Lower lobe of right lung (tissue), 2 donors: ENCODE data around the gene TSSK6. TPM values are rescaled to one million over a fixed set of nuclear protein-coding genes. Genes with fewer than 3 reads are reported as not detected.
A peak's percentile ranks its signal among the peaks of the same experiment; 100 is the strongest.

Source experiments
- ATAC-seq, 2 donors: fragments of 200-7000 bp; cut with Tn5 transposase; one replicate each; pipeline ENCODE4 v1.9.1; 2020 to 2022; ENCODE audit warnings: mild to moderate bottlenecking in 2 of 2, moderate library complexity in 2 of 2
- DNase-seq: peaks from one replicate; pipeline ENCODE4 v3.0.0-alpha.2; 2020
- H3K27ac ChIP-seq: fragments of 200-600 bp; one replicate; pipeline ENCODE4 v1.8.0; 2022
- H3K27me3 ChIP-seq: fragments of 200-600 bp; one replicate; pipeline ENCODE4 v1.8.0; 2022; ENCODE audit warnings: low read depth
- H3K36me3 ChIP-seq: fragments of 200-600 bp; one replicate; pipeline ENCODE4 v1.8.0; 2022; ENCODE audit warnings: mild to moderate bottlenecking
- H3K4me1 ChIP-seq: fragments of 200-600 bp; one replicate; pipeline ENCODE4 v1.8.0; 2022
- H3K4me3 ChIP-seq: fragments of 200-600 bp; one replicate; pipeline ENCODE4 v1.8.0; 2022; ENCODE audit warnings: mild to moderate bottlenecking
- H3K9me3 ChIP-seq: fragments of 200-600 bp; one replicate; pipeline ENCODE4 v1.8.0; 2022
- intact Hi-C: fragments of 100-400 bp; cut with DNase I; formaldehyde crosslinking; loops from one replicate; pipeline ENCODE4 v1.11.0; 2022
- total RNA-seq: library from RNA; stranded (reverse); fragmentation: NEBNext Ultra II Directional; extraction: Animal tissue kit (Norgen Biotek cat#: 25700); gene quantifications from one replicate; pipeline ENCODE4 v1.2.1, GENCODE V29; 2021
- TF ChIP-seq, protein P1 (sequence below): fragments of 200-600 bp; IDR thresholded peaks from one replicate; pipeline ENCODE4 v1.8.0; 2022; ENCODE audit warnings: antibody characterized with exemption, mild to moderate bottlenecking
- donor health status: DM: no; HTN: yes; CAD: no; lungs with severe emphysema.

Gene TSSK6
- total RNA-seq, 1 donor from 2014 or later, result 2.9 TPM

DNA sequence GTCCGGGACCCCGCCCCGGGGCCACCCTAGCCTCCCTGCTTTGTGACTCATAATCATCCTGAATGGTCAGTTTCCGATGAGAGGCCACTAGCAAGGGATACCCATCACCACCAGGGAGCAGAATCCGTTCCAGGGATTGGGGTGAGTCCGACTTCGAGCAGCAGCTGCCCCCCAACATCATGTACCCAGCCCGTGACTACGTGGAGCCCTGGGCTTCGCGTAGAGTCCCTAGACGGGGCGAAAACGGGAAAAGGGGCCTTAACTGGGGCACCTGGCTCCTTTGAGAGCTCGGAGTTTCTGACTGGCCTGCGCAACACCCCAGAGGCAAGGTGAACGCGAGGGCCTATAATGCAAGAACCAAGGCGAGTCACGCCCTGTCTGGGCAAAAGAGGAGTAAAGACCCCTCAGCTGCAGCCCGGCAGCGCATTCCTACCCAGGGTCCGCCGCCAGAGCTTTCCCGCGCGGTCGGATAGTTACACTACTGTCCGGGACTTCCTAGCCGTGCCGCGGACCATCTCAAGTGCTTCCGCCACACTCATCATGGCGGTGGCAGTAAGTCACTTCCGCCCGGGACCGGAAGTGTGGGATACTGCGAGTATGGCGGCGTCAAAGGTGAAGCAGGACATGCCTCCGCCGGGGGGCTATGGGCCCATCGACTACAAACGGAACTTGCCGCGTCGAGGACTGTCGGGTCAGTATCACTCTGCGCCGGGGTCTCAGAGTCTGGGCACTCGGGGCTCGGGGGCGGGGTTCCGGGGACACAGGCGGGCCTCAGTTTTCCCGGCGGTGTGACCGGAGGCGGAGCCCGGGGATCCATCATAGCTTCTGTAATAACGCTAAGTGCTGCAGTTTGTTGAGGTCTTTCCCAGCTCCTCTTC, 533 bp upstream of the TSSK6 start, which contains the start of gene NDUFA13:
Gene NDUFA13, plus strand, starts transcription at position 584 of the 878 bp plus-strand sequence. Its CDS starts 14 bp downstream, at position 598.
- H3K4me1 ChIP-seq, result peaks cover 23% of the 10 kb centered on the region
- intact Hi-C loops, result no loop called here
- H3K4me3 ChIP-seq, result peak within 1 kb of the TSS; percentile 85
- ATAC-seq (peak; percentile 96 to 97), DNase-seq (peak; percentile 92)
- no peaks in the 10 kb centered on the region for H3K9me3 ChIP-seq
- no peaks in the 10 kb centered on the region for H3K27me3 ChIP-seq
- TF ChIP-seq, protein P1, sequence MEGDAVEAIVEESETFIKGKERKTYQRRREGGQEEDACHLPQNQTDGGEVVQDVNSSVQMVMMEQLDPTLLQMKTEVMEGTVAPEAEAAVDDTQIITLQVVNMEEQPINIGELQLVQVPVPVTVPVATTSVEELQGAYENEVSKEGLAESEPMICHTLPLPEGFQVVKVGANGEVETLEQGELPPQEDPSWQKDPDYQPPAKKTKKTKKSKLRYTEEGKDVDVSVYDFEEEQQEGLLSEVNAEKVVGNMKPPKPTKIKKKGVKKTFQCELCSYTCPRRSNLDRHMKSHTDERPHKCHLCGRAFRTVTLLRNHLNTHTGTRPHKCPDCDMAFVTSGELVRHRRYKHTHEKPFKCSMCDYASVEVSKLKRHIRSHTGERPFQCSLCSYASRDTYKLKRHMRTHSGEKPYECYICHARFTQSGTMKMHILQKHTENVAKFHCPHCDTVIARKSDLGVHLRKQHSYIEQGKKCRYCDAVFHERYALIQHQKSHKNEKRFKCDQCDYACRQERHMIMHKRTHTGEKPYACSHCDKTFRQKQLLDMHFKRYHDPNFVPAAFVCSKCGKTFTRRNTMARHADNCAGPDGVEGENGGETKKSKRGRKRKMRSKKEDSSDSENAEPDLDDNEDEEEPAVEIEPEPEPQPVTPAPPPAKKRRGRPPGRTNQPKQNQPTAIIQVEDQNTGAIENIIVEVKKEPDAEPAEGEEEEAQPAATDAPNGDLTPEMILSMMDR, result no peak
- H3K36me3 ChIP-seq, result peaks cover 16% of the 10 kb centered on the region
- peak within 1 kb of the TSS; percentile 91 for H3K27ac ChIP-seq

DNA sequence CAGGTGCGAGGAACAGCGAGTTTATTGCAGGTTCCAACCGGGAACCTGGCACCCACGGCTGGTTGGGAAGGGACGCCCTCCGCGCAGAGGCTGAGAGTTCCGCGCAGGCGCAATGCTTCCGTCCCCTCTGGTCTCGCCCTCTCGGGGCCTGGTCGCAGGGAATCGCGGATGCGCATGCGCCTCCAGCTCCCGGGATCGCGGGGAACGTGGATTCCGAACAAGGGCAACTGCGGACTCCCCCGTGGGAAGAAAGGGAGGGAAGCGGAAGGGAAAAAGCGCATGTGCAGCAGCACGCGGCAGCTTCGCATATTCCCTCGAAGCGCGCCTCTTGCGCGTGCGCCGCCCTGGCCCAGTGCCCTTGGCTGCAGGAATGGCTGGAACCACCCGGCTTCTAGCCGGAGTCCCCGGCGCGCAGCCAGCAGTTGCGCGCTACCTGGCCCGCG, 1.1 kb downstream of the TSSK6 start:
- ATAC-seq (no peak), DNase-seq (no peak)
- Histone ChIP-seq H3K27me3 (no peaks in the 10 kb centered on the region), H3K9me3 (no peaks in the 10 kb centered on the region), H3K27ac (no peak overlapping the region), H3K4me3 (peak overlapping the region; percentile 23), H3K36me3 (peaks cover 6% of the 10 kb centered on the region), H3K4me1 (peaks cover 23% of the 10 kb centered on the region)
- intact Hi-C loops, result no loop called here
- TF ChIP-seq, protein P1, result no peak

DNA sequence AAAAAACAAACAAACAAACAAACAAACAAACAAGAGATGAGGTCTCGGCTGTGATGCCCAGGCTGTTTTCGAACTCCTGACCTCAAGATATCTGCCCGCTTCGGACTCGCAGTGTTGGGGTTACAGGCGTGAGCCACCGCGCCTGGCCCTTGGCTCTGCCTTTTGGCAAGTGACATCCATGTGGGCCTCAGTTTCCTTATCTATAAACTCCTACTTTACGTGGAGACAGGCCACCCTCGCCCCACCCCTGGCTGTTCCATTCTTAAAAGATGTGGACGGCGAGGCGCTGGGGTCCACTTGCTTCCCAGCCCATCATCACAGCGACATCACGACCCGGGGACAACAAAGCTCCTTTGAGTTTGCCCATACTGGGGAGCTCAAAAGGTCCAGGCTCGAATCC, 1.7 kb downstream of the TSSK6 start:
- DNase-seq, result no peak
- Histone ChIP-seq H3K27ac (no peak overlapping the region), H3K4me3 (no peak overlapping the region), H3K36me3 (peaks cover under 1% of the 10 kb centered on the region), H3K4me1 (peaks cover 23% of the 10 kb centered on the region), H3K27me3 (no peaks in the 10 kb centered on the region), H3K9me3 (no peaks in the 10 kb centered on the region)
- no peak for ATAC-seq
- TF ChIP-seq, protein P1, result no peak
- intact Hi-C loops, result no loop called here

DNA sequence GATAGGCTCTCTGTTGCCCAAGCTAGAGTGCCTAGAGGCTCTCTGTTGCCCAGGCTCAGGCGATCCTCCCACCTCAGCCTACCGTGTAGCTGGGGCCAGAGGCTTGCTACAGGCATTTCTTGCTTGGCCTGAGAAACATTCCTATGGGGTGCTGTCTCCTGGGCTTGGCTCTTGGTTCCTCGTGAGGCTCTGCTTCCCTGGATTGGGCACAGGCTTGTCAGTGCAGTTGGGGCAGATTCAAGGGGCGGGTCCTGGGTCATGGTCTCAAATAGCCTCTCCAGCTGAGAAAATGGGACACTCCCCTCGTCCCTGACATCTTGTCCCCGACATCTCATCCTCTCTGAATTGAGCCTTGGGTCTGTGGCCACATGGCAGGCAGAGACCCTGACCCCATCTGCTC, 4.9 kb downstream of the TSSK6 start:
- peaks cover 5% of the 10 kb centered on the region for H3K4me1 ChIP-seq
- H3K27ac ChIP-seq, result no peak overlapping the region
- peaks cover 32% of the 10 kb centered on the region for H3K36me3 ChIP-seq
- H3K27me3 ChIP-seq, result no peaks in the 10 kb centered on the region
- intact Hi-C loops, result no loop called here
- no peak for DNase-seq
- H3K4me3 ChIP-seq, result no peak overlapping the region
- no peak for ATAC-seq
- H3K9me3 ChIP-seq, result no peaks in the 10 kb centered on the region
- TF ChIP-seq, protein P1, result no peak

DNA sequence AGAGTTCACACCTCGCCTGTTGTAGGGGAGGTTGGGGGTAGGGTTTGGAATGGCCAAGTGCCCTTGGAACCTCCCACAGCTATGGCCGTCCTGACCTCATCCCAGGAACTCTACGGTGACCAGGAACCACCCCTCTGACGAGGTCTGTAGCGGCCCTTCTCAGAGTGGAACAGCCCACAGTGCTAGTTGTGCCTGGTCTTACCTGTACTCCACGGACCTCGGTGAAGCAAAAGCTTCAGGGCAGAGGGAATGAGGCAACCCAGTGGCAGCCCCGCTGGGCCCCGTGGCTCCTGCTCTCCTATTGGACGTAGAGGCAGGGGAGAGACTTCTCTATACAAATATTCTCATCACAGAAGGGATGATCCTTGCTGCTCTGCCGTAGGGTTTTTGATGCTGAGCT, 7.1 kb downstream of the TSSK6 start:
- no peak for DNase-seq
- intact Hi-C loops, result no loop called here
- peaks cover 54% of the 10 kb centered on the region for H3K36me3 ChIP-seq
- no peaks in the 10 kb centered on the region for H3K9me3 ChIP-seq
- no peak for ATAC-seq
- H3K4me1 ChIP-seq, result no peaks in the 10 kb centered on the region
- H3K4me3 ChIP-seq, result no peak overlapping the region
- no peaks in the 10 kb centered on the region for H3K27me3 ChIP-seq
- TF ChIP-seq, protein P1, result no peak
- no peak overlapping the region for H3K27ac ChIP-seq
